T-cell (primary cell): ENCODE results near the gene TRIM65. TPM values are rescaled to one million over a fixed set of nuclear protein-coding genes. Genes with fewer than 3 reads are reported as not detected.
"Not testable (repeated sequence)": the region's sequence is repeated elsewhere in the genome, so short reads cannot be mapped to it uniquely, and the experiment has no call there.

ENCODE experiments used
- ATAC-seq, 4 experiments: fragments of 200-7000 bp in 3 of 4; fragments of 150-1000 bp in 1 of 4; cut with Tn5 transposase; replicated peaks in 1 of 4; 1 replicate in 3 of 4; 2 replicates in 1 of 4; pipeline ENCODE4 v1.10.0; 2021; ENCODE audit warnings: moderate library complexity in 3 of 4, mild to moderate bottlenecking in 2 of 4, moderate number of reproducible peaks in 1 of 4
- CTCF ChIA-PET, 2 donors: fragments of 300-600 bp; sonication (Branson Sonifier 250); formaldehyde crosslinking; loops; one replicate each; lab custom pipeline; 2022; ENCODE audit warnings: antibody characterized with exemption in 2 of 2; lab: Charles Lee
- POLR2A ChIA-PET, 2 donors: fragments of 300-600 bp; sonication (Branson Sonifier 250); formaldehyde crosslinking; loops; one replicate each; lab custom pipeline; 2022; ENCODE audit warnings: antibody characterized with exemption in 2 of 2; lab: Charles Lee
- DNase-seq, 35 experiments: peaks; one replicate each; pipeline versions ENCODE4 v3.0.0 to v3.0.0-alpha.2; 2013 to 2023
- H3K27ac ChIP-seq: one replicate; pipeline ENCODE4 v1.5.1; 2013; ENCODE audit warnings: low read length
- H3K27me3 ChIP-seq, 2 experiments: replicated peaks in 1 of 2; 1 replicate in 1 of 2; 2 replicates in 1 of 2; pipeline versions ENCODE4 v1.6.1 to v1.7.0; 2013; ENCODE audit warnings: low read length in 1 of 2, mixed read lengths in 1 of 2; ENCODE audit not compliant: control insufficient read depth in 2 of 2, insufficient read depth in 2 of 2; ENCODE audit errors: extremely low read depth in 1 of 2
- H3K36me3 ChIP-seq, 2 donors: 1 replicate in 1 of 2; 2 replicates in 1 of 2; pipeline versions ENCODE4 v1.6.1 to v1.7.0; 2013; ENCODE audit warnings: low read length in 1 of 2; ENCODE audit not compliant: control insufficient read depth in 2 of 2, insufficient read depth in 1 of 2; ENCODE audit errors: extremely low read depth in 1 of 2
- H3K4me1 ChIP-seq, 2 experiments: 1 replicate in 1 of 2; 2 replicates in 1 of 2; pipeline versions ENCODE4 v1.6.1 to v1.7.0; 2013; ENCODE audit warnings: low read length in 2 of 2, mixed read lengths in 1 of 2; ENCODE audit not compliant: insufficient read depth in 2 of 2, control insufficient read depth in 1 of 2; ENCODE audit errors: extremely low read depth in 1 of 2
- H3K4me3 ChIP-seq, 2 donors: 1 replicate in 1 of 2; 2 replicates in 1 of 2; pipeline versions ENCODE4 v1.5.1 to v1.7.0; 2013; ENCODE audit warnings: mild to moderate bottlenecking in 2 of 2, low read length in 1 of 2, moderate library complexity in 1 of 2; ENCODE audit not compliant: control insufficient read depth in 1 of 2; ENCODE audit errors: extremely low read depth in 1 of 2
- H3K9me3 ChIP-seq: 2 replicates; pipeline ENCODE4 v1.7.0; 2013
- H3K27ac Mint-ChIP-seq, 2 donors: one replicate each; pipeline ENCODE4 v1.8.0; 2020 to 2021; ENCODE audit warnings: mild to moderate bottlenecking in 2 of 2, mixed read lengths in 2 of 2
- H3K27me3 Mint-ChIP-seq, 2 donors: one replicate each; pipeline ENCODE4 v1.8.0; 2021 to 2022; ENCODE audit warnings: mixed read lengths in 2 of 2
- H3K36me3 Mint-ChIP-seq: one replicate; pipeline ENCODE4 v1.8.0; 2021; ENCODE audit warnings: mixed read lengths
- H3K4me1 Mint-ChIP-seq, 3 donors: one replicate each; pipeline ENCODE4 v1.8.0; 2020 to 2022; ENCODE audit warnings: mixed read lengths in 3 of 3, mild to moderate bottlenecking in 1 of 3
- H3K4me3 Mint-ChIP-seq, 3 donors: one replicate each; pipeline ENCODE4 v1.8.0; 2020 to 2022; ENCODE audit warnings: mild to moderate bottlenecking in 3 of 3, mixed read lengths in 3 of 3, moderate library complexity in 3 of 3
- H3K9me3 Mint-ChIP-seq, 3 donors: one replicate each; pipeline ENCODE4 v1.8.0; 2020 to 2022; ENCODE audit warnings: mixed read lengths in 3 of 3
- WGBS: methylation state at CpG from one replicate; pipeline ENCODE4 v1.1.5; 2013; ENCODE audit warnings: missing lambda C conversion rate; ENCODE audit not compliant: insufficient coverage; 5-methylcytosine and 5-hydroxymethylcytosine counted together
- total RNA-seq, 35 experiments: library from RNA in 6 of 35; stranded (reverse) in 6 of 35; fragments of 120-200 nt in 1 of 35; gene quantifications; one replicate each; pipeline versions ENCODE4 v1.2.1 to v1.2.4 and lab custom pipeline; 2013 to 2026

The TRIM65 gene
- total RNA-seq, 5 donors from 2014 or later (not counting 1 experiment from before 2014, with no cell fraction given): 22.1 to 52.2 (median 45.9) TPM

DNA sequence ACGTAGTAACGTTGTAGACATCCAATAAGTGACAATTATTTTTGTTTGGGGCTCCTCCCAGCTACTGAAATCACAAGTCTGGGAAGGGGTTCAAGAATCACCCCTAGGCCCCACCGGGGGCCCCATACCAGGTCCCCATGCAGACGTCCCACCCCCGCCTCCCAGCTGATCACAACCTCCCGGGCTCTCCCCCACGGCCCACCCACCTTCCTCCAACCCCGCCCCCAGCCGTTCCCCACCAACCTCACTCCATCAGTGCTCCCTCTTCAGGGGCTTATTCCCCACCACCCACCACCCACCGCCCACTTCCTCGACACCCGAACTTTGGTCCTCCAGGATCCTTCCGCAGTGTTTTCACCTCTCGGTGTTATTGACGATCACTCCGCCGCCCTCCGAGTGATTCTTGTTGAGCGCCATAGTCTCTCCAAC is 41.9 kb downstream of the TRIM65 start:
- Histone ChIP-seq H3K4me3 (peak overlapping the region; percentile 88 to 90), H3K9me3 (no peaks in the 10 kb centered on the region), H3K36me3 (peaks cover 0 to 19% of the 10 kb centered on the region in 2 donors), H3K4me1 (peaks cover 13 to 38% of the 10 kb centered on the region in 2 experiments), H3K27me3 (no peaks in the 10 kb centered on the region), H3K27ac (peak overlapping the region; percentile 76)
- no peak for DNase-seq
- Mint-ChIP-seq H3K4me3 (no peak overlapping the region), H3K9me3 (no peaks in the 10 kb centered on the region), H3K27ac (no peak overlapping the region), H3K4me1 (peaks cover 33 to 43% (median 35%) of the 10 kb centered on the region in 3 donors), H3K36me3 (peaks cover 4% of the 10 kb centered on the region), H3K27me3 (no peaks in the 10 kb centered on the region)
- CTCF ChIA-PET: interaction anchor here (0.5 to 2.4 kb wide), 29 partner anchors 8 to 566 kb away, joined by 3 to 33 read pairs (median 4); partner anchors contain the start of genes FBF1 (in 1 of the 2), GALK1 (in 1 of the 2), SLC25A19 (in 1 of the 2) and TRIM65 (in 1 of the 2)
- ATAC-seq: peak; percentile 3 to 21 (median 8)
- 1% methylated on average over 16 of the region's 19 CpGs for WGBS
- POLR2A ChIA-PET: interaction anchor here (0.5 to 1.6 kb wide), 17 partner anchors 10 to 393 kb away, joined by 3 to 24 read pairs (median 6); partner anchors contain the start of gene UNK (in 1 of the 2)

DNA sequence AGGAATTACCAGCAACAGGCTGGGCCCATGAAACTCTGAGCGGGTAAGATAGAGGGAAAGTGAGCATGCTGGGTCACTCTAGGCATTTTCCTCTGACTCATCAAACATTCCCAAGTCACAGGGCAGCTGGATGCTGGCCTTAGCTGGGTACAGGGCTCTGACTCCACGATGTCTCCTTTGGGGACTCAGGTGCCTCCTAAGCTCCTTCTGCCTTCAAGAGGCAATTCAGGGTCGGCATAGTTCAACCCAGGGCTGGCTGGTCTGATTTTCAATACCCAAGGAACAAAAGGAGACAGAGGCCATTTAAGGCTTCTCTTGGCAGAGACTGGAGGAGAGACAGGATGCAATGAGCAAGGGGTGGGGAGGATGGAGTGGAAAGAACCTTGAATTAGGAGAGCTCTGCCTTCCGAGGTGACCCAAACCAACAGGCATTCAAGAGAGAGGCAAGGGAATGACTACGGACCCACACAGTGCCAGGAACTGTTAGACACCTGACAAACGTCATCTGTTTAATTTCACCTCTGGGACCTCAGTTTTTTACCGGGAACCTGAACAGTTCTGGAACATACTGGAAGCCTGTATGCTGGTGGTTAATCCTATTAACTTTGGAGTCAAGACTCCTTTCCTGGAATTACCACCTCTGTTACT is 42.5 kb downstream of the TRIM65 start:
- Mint-ChIP-seq H3K4me3 (no peak overlapping the region), H3K27me3 (no peaks in the 10 kb centered on the region), H3K27ac (no peak overlapping the region), H3K36me3 (peaks cover 9% of the 10 kb centered on the region), H3K9me3 (no peaks in the 10 kb centered on the region), H3K4me1 (peaks cover 33 to 43% (median 40%) of the 10 kb centered on the region in 3 donors)
- ChIA-PET CTCF (interaction anchor here (0.6 to 2.4 kb wide), 10 partner anchors 9 to 740 kb away, joined by 3 to 33 read pairs (median 8); partner anchors contain the start of genes GALK1 (in 1 of the 2), MRPL38 (in 1 of the 2) and TRIM65 (in 1 of the 2)), POLR2A (interaction anchor here (0.5 to 1.5 kb wide), 4 partner anchors 15 to 485 kb away, joined by 3 to 24 read pairs (median 6); a partner anchor contains a TSS)
- WGBS: 40% methylated on average over 3 of the region's 7 CpGs
- DNase-seq: no peak
- peak overlapping the region; percentile 76 for H3K27ac ChIP-seq
- peaks cover 5 to 25% of the 10 kb centered on the region in 2 donors for H3K36me3 ChIP-seq
- H3K4me3 ChIP-seq: peak overlapping the region; percentile 66 to 88
- no peaks in the 10 kb centered on the region for H3K27me3 ChIP-seq
- no peak for ATAC-seq
- H3K9me3 ChIP-seq: no peaks in the 10 kb centered on the region
- peaks cover 13 to 42% of the 10 kb centered on the region in 2 experiments for H3K4me1 ChIP-seq

DNA sequence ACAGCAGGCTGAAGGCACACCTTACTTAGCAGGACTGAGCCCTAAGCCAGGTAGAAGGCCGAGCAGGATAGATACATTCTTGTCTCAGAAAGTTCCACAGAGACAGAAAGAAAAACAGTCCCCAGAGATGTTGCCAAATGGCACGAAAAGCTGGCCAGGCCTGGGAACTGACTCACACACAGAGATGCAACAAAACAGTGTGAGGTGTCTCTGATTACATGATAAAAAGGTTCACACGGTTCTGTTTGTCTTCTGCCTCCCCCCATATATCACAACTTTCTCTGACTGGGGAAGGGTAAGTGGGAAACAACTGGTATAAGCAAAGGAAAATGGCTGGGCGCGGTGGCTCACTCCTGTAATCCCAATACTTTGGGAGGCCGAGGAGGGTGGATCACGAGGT is 43.3 kb downstream of the TRIM65 start:
- Mint-ChIP-seq H3K4me3 (no peak overlapping the region), H3K4me1 (peaks cover 30 to 41% (median 37%) of the 10 kb centered on the region in 3 donors), H3K36me3 (peaks cover 10% of the 10 kb centered on the region), H3K27me3 (no peaks in the 10 kb centered on the region), H3K27ac (peak overlapping the region; percentile 22 to 61), H3K9me3 (no peaks in the 10 kb centered on the region)
- Histone ChIP-seq H3K4me3 (no peak overlapping the region), H3K9me3 (no peaks in the 10 kb centered on the region), H3K4me1 (peaks cover 10 to 40% of the 10 kb centered on the region in 2 experiments), H3K36me3 (peaks cover 7 to 33% of the 10 kb centered on the region in 2 donors), H3K27me3 (no peaks in the 10 kb centered on the region), H3K27ac (no peak overlapping the region)
- DNase-seq: no peak
- ATAC-seq: no peak
- ChIA-PET CTCF (interaction anchor here (0.6 to 0.8 kb wide), 3 partner anchors 46 to 739 kb away, joined by 4 to 8 read pairs (median 4); partner anchors contain the start of gene MRPL38 (in 1 of the 2)), POLR2A (interaction anchor here in 1 of 2 donors (0.5 to 0.6 kb wide), 2 partner anchors 24 to 484 kb away, joined by 3 to 9 read pairs; no protein-coding TSS in a partner anchor)
- 100% methylated on average over 1 of the region's 7 CpGs for WGBS

DNA sequence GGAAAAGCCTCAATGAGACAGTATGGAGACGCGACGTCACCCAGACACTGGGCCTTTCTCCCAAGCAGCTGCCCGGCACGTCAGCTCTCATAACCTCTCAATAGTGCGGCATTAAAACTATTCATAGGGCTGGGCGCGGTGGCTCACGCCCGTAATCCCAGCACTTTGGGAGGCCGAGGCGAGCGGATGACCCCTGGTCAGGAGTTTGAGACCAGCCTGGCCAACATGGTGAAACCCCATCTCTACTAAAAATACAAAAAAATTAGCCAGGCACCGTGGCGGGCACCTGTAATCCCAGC is 45.1 kb downstream of the TRIM65 start:
- Histone ChIP-seq H3K4me1 (peaks cover 10 to 41% of the 10 kb centered on the region in 2 experiments), H3K36me3 (peaks cover 15 to 51% of the 10 kb centered on the region in 2 donors)
- H3K27ac ChIP-seq, H3K9me3 ChIP-seq, H3K27me3 ChIP-seq, H3K27ac Mint-ChIP-seq, H3K9me3 Mint-ChIP-seq, H3K4me3 Mint-ChIP-seq, DNase-seq, ATAC-seq, H3K27me3 Mint-ChIP-seq, POLR2A ChIA-PET, H3K4me3 ChIP-seq: not testable (repeated sequence)
- CTCF ChIA-PET: interaction anchor here in 1 of 2 donors (0.7 kb wide), 1 partner anchor 375 kb away, joined by 3 read pairs; no protein-coding TSS in a partner anchor
- WGBS: 96% methylated on average over 13 of the region's 15 CpGs
- H3K4me1 Mint-ChIP-seq: peaks cover 32 to 40% (median 39%) of the 10 kb centered on the region in 3 donors
- peaks cover 18% of the 10 kb centered on the region for H3K36me3 Mint-ChIP-seq

DNA sequence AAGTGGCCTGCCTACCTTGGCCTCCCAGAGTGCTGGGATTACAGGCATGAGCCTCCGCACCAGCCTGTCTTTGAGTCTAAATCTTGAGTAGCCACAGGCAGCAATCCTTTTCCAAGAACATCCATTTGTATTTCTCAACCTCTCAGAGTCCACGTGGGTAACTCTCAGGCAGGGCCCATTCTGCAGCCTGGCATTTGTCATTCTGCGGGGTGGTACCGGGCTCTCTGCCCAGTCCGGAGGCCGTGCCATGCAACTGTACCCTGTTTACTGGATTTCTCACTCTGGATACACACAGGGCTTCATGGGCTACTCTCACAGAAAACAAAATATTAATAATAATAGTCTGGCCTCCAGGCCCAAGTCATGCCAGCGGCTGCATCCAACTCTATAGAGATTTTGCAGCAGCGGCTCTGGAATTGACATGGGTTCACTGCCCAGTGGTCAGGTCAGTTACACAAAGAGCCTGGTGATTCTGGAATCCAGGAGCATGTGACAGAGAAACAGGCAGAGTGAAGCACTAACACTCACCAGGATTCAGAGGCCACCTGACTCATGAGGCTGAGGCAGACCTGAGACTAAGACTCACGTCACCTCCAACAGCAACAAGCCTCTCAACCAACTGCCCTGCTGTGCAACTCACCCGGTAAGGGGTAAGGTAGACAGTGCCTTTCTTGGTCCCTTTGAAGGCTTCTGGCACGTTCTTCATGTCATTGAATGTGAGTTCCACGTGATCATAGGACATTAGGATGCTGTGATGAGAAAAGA is 45.6 kb downstream of the TRIM65 start:
- H3K4me1 ChIP-seq: peaks cover 8 to 37% of the 10 kb centered on the region in 2 experiments
- H3K4me3 ChIP-seq: no peak overlapping the region
- Mint-ChIP-seq H3K9me3 (no peaks in the 10 kb centered on the region), H3K27ac (no peak overlapping the region), H3K4me3 (no peak overlapping the region), H3K36me3 (peaks cover 20% of the 10 kb centered on the region), H3K4me1 (peaks cover 27 to 36% (median 34%) of the 10 kb centered on the region in 3 donors), H3K27me3 (no peaks in the 10 kb centered on the region)
- H3K9me3 ChIP-seq: no peaks in the 10 kb centered on the region
- DNase-seq (no peak), ATAC-seq (no peak)
- no peaks in the 10 kb centered on the region for H3K27me3 ChIP-seq
- H3K27ac ChIP-seq: no peak overlapping the region
- CTCF ChIA-PET: interaction anchor here in 1 of 2 donors (0.7 kb wide), 1 partner anchor 375 kb away, joined by 3 read pairs; no protein-coding TSS in a partner anchor
- POLR2A ChIA-PET: no interaction called here
- 97% methylated on average over 9 of the region's 12 CpGs for WGBS
- peaks cover 15 to 57% of the 10 kb centered on the region in 2 donors for H3K36me3 ChIP-seq

DNA sequence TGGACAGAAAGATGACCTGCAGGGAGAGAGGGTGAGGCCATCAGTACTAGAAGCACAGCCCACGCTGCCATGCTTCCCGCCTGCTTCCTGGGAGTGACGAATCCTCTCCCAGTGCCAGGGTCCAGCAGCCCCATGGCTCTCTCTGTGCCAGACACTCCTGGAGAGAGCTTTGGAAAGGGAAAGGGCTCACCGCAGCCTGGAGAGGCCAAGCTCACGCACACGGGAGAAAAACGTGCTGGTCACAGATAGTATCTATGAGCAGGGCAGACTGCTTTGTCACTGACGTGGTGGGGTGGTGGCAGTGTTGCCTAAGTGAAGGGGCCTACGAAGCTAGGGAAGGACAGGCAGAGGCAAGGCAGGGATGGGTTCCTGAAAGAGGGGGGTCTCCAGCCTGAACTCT is 47.0 kb downstream of the TRIM65 start:
- Mint-ChIP-seq H3K27ac (no peak overlapping the region), H3K9me3 (no peaks in the 10 kb centered on the region), H3K4me1 (peaks cover 36 to 44% (median 42%) of the 10 kb centered on the region in 3 donors), H3K36me3 (peaks cover 25% of the 10 kb centered on the region), H3K4me3 (no peak overlapping the region), H3K27me3 (no peaks in the 10 kb centered on the region)
- Histone ChIP-seq H3K4me1 (peaks cover 12 to 44% of the 10 kb centered on the region in 2 experiments), H3K27ac (no peak overlapping the region), H3K4me3 (no peak overlapping the region), H3K9me3 (no peaks in the 10 kb centered on the region), H3K27me3 (no peaks in the 10 kb centered on the region), H3K36me3 (peaks cover 15 to 64% of the 10 kb centered on the region in 2 donors)
- DNase-seq (no peak), ATAC-seq (no peak)
- WGBS: 91% methylated on average over 9 of the region's 9 CpGs
- CTCF ChIA-PET: interaction anchor here in 1 of 2 donors (0.8 kb wide), 1 partner anchor 26 kb away, joined by 3 read pairs; no protein-coding TSS in a partner anchor
- POLR2A ChIA-PET: interaction anchor here in 1 of 2 donors (0.6 kb wide), 1 partner anchor 13 kb away, joined by 3 read pairs; no protein-coding TSS in a partner anchor
